ENCODE measurements around the gene CEP63.

DNA sequence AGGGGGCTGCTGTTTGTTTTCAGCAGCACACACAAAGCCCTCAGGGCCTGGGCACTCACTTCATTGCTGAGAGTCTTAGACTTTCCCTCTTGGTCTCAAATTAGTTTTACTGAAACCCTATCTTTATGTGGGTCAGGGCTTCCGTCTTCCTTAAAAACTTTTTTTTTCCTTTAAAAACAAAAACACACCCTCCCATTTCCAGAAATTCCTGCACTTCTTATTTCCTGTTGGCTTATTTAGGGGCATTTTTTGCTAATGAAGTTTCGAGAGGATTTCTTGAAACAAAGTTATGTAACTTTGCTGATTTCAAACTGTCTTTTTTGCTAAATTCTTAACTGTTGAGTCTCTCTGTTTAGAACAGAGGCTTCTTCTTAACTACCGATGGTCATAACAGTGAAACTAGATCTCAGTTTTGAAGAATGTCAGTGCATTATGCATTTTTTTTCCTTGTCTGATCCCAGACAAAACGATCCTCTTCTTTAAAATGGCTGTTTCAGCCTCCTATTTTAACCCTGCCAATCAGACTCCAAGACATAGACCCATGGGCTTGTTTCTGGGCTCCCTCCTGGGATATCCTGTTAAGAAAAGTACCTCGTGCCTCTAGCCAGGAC is 23.4 kb upstream of the CEP63 start:
- no peak for TF ChIP-seq POLR2AphosphoS5 (IDR thresholded peaks at IDR 0.05)
- TF ChIP-seq EP300 (IDR thresholded peaks at IDR 0.05): no peak
